Kidney (tissue), 14 donors: ENCODE data around the gene COBL. TPM values are rescaled to one million over a fixed set of nuclear protein-coding genes. Genes with fewer than 3 reads are reported as not detected.

Experiments
- DNase-seq, 5 donors: peaks; one replicate each; pipeline ENCODE4 v3.0.0-alpha.2; 2013 to 2020
- FAIRE-seq: peaks from 2 replicates; lab custom pipeline; 2012; peaks lifted over from hg19 to GRCh38; lab: Jason Lieb, UNC
- H3K27ac ChIP-seq, 2 donors: one replicate each; pipeline ENCODE4 v1.7.0; 2013; ENCODE audit warnings: low read depth in 2 of 2, low read length in 2 of 2, inconsistent platforms in 1 of 2
- H3K27me3 ChIP-seq: one replicate; pipeline ENCODE4 v1.7.1; 2013; ENCODE audit warnings: low read length, inconsistent platforms; ENCODE audit not compliant: control insufficient read depth, insufficient read depth
- H3K36me3 ChIP-seq, 3 donors: one replicate each; pipeline versions ENCODE4 v1.7.0 to v1.7.1; 2013; ENCODE audit warnings: low read length in 3 of 3, control low read depth in 1 of 3, inconsistent platforms in 1 of 3; ENCODE audit not compliant: insufficient read depth in 3 of 3, control insufficient read depth in 2 of 3
- H3K4me1 ChIP-seq, 3 donors: one replicate each; pipeline versions ENCODE4 v1.7.0 to v1.7.1; 2013; ENCODE audit warnings: low read length in 3 of 3, inconsistent platforms in 1 of 3, low read depth in 1 of 3; ENCODE audit not compliant: control insufficient read depth in 2 of 3, insufficient read depth in 2 of 3
- H3K4me3 ChIP-seq, 3 donors: one replicate each; pipeline versions ENCODE4 v1.7.0 to v1.8.1; 2013; ENCODE audit warnings: low read length in 3 of 3, control low read depth in 1 of 3, inconsistent platforms in 1 of 3
- H3K9ac ChIP-seq, 3 donors: one replicate each; pipeline versions ENCODE4 v1.7.0 to v1.7.1; 2013; ENCODE audit warnings: low read length in 3 of 3, control low read depth in 1 of 3, inconsistent platforms in 1 of 3
- H3K9me3 ChIP-seq, 3 donors: one replicate each; pipeline versions ENCODE4 v1.7.0 to v1.7.1; 2013; ENCODE audit warnings: low read length in 3 of 3, control low read depth in 1 of 3, inconsistent platforms in 1 of 3; ENCODE audit not compliant: control insufficient read depth in 2 of 3, insufficient read depth in 1 of 3
- CTCF ChIP-seq: IDR thresholded peaks from 3 replicates; pipeline ENCODE4 v1.5.1; 2012; ENCODE audit warnings: mild to moderate bottlenecking, moderate library complexity, borderline replicate concordance; ENCODE audit not compliant: insufficient read depth; ENCODE audit errors: extremely low read depth
- intact Hi-C: fragments of 100-400 bp; cut with DNase I; formaldehyde crosslinking; loops from one replicate; pipeline ENCODE4 v1.11.1; 2022
- polyA plus RNA-seq: library from polyadenylated mRNA; stranded (reverse); fragments of 350-450 nt; fragmentation: Illumina TruSeq; extraction: RNeasy Lipid Tissue Mini Kit (QIAGEN cat#74804); gene quantifications from one replicate; pipeline ENCODE4 v1.2.3, GENCODE V29; 2014; ENCODE audit warnings: low read depth, low replicate concordance; ENCODE audit not compliant: insufficient read depth
- total RNA-seq: library from RNA; stranded (reverse); fragmentation: NEBNext Ultra II Directional; extraction: Animal tissue kit (Norgen Biotek cat#: 25700); gene quantifications from one replicate; pipeline ENCODE4 v1.2.1, GENCODE V29; 2021
- donor health status: control.
- donor health status: control.
- donor health status: control.
- donor health status: control.
- donor health status: control.
- donor health status: DM: yes; HTN: yes; CAD: no.
- donor health status: Normal renal cell carcinoma (clear cell type).

COBL gene
- total and polyA plus RNA-seq, 2 donors from 2014 or later = 9.8 to 42.7 TPM

GRCh38 chr7:51128545-51129435, 187.8 kb downstream of the COBL start:
- no peak for TF ChIP-seq CTCF
- H3K4me1 ChIP-seq = no peaks in the 10 kb centered on the region
- FAIRE-seq = no peak
- peaks cover 0 to 8% (median 2%) of the 10 kb centered on the region in 3 donors for H3K36me3 ChIP-seq
- H3K9me3 ChIP-seq = no peaks in the 10 kb centered on the region
- H3K9ac ChIP-seq = no peak overlapping the region
- intact Hi-C loops = no loop called here
- H3K27ac ChIP-seq = no peak overlapping the region
- no peak for DNase-seq
- H3K4me3 ChIP-seq = no peak overlapping the region
- H3K27me3 ChIP-seq = no peaks in the 10 kb centered on the region

- DNase-seq (no peak), FAIRE-seq (no peak)
- H3K9me3 ChIP-seq = no peaks in the 10 kb centered on the region
- H3K36me3 ChIP-seq = peaks cover 0 to 8% (median 2%) of the 10 kb centered on the region in 3 donors
- no peaks in the 10 kb centered on the region for H3K27me3 ChIP-seq
- H3K4me1 ChIP-seq = no peaks in the 10 kb centered on the region
- intact Hi-C loops = no loop called here
- no peak for TF ChIP-seq CTCF
- H3K9ac ChIP-seq = no peak overlapping the region
- no peak overlapping the region for H3K27ac ChIP-seq
- H3K4me3 ChIP-seq = no peak overlapping the region
These were observed 189.0 kb downstream of the COBL start for GRCh38 chr7:51127618-51127904.

GRCh38 chr7:51126813-51127617, 189.6 kb downstream of the COBL start:
- Histone ChIP-seq H3K36me3 (peaks cover 0 to 3% (median 2%) of the 10 kb centered on the region in 3 donors), H3K4me1 (no peaks in the 10 kb centered on the region), H3K4me3 (no peak overlapping the region), H3K27me3 (no peaks in the 10 kb centered on the region), H3K27ac (no peak overlapping the region), H3K9me3 (no peaks in the 10 kb centered on the region), H3K9ac (no peak overlapping the region)
- no peak for DNase-seq
- intact Hi-C loops = no loop called here
- no peak for TF ChIP-seq CTCF
- FAIRE-seq = no peak
